Fibroblast of mammary gland (primary cell): ENCODE measurements around the gene VANGL1.

Experiments
- DNase-seq: peaks from one replicate; pipeline ENCODE4 v3.0.0-alpha.2; 2010; ENCODE audit warnings: low read depth
- H3K4me3 ChIP-seq: 2 replicates; pipeline ENCODE4 v1.5.1; 2011; ENCODE audit warnings: low read depth, mild to moderate bottlenecking, low read length, moderate library complexity; ENCODE audit not compliant: control insufficient read depth
- CTCF ChIP-seq: conservative IDR thresholded peaks from 2 replicates; pipeline ENCODE4 v1.5.1; 2011; ENCODE audit warnings: low read depth, low read length, inconsistent platforms; ENCODE audit not compliant: control insufficient read depth, insufficient read depth

VANGL1 gene

GRCh38 chr1:115671176-115671934, 29.6 kb downstream of the VANGL1 start:
- H3K4me3 ChIP-seq: no peak overlapping the region
- DNase-seq: peak; percentile 53
- no peak for TF ChIP-seq CTCF

GRCh38 chr1:115672224-115673009, 30.6 kb downstream of the VANGL1 start:
- no peak for TF ChIP-seq CTCF
- DNase-seq: no peak
- no peak overlapping the region for H3K4me3 ChIP-seq

- TF ChIP-seq CTCF: no peak
- no peak for DNase-seq
- H3K4me3 ChIP-seq: no peak overlapping the region
Observed at GRCh38 chr1:115676498-115677181, 34.9 kb downstream of the VANGL1 start.

- TF ChIP-seq CTCF: no peak
- no peak for DNase-seq
- no peak overlapping the region for H3K4me3 ChIP-seq
Observed at GRCh38 chr1:115677182-115677555, 35.4 kb downstream of the VANGL1 start.

- H3K4me3 ChIP-seq: no peak overlapping the region
- DNase-seq: no peak
- TF ChIP-seq CTCF: no peak
Observed at GRCh38 chr1:115677565-115677964, 35.8 kb downstream of the VANGL1 start.

GRCh38 chr1:115678141-115678540, 36.4 kb downstream of the VANGL1 start:
- no peak overlapping the region for H3K4me3 ChIP-seq
- no peak for DNase-seq
- no peak for TF ChIP-seq CTCF
